Midbrain (tissue), 1 donor: Measurements from ENCODE around the gene SGO1.
"Not testable (repeated sequence)": the region's sequence is repeated elsewhere in the genome, so short reads cannot be mapped to it uniquely, and the experiment has no call there.

Experiments
- DNase-seq: peaks from one replicate; lab custom pipeline; 2025; lab: John Stamatoyannopoulos, UW

Gene SGO1

DNA sequence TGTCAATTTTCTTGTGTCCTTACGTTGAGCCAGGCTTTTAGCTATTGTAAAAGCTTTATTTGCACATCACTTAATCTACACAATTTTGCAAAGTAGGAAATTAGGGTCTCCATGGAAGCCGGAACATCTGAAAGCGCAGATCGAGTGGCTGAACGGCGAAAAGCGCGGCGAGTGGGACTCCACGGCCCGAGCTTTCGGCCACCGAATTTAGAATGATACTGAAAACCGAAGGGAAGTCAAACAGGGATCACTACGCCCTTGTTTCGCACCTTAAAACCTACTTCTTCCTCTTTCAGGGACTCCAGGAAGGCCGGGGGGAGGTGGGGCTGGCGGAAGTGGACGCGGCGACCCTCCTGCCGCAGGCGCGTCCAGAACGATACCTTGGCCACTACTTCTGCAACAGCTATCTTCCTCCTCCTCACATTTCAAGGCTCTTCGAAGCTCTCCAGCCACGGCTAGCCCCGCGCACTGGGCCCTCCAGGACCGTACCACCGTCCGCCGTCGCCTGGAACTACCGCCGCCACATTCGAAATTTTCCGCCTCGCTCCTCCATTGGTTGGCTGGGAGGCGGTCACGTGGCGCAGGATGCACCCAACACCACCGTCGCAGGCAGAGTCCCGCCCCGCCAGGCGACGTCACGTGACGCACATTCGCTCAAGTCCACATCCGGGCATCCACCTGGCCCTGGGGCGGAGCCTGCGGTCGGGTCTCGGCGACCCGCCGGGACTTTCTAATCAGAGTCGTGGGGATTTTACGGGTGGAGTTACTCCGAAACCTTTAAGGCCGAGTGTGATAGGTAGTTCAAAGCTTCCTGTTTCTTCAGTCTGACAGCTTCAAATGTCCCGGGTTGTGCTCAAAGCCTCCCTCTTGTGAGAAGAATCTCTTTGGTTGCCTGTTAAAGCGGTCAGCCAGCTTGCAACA lies at the start of gene SGO1:
Gene SGO1, minus strand, starts transcription at position 528 of the 921 bp plus-strand sequence. CDS start 2,179 bp downstream, outside the sequence.
- peak; percentile 97 for DNase-seq

DNA sequence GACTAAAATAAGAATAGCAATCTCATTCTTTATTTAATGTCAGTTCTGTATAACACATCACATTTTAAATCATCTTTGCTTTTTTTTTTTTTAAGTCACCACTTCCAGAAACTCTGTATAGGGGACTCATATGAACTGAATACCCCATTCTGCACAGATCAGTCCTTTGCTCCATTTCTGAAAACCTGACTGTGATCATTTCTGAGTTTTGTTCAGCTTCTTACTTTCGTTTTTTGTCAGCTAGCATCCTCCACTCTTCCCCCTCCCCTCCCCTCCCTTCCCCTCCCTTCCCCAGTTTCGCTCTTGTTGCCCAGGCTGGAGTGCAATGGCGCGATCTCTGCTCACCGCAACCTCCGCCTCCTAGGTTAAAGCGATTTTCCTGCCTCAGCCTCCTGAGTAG lies 49.8 kb upstream of the SGO1 start:
- DNase-seq, result no peak

DNA sequence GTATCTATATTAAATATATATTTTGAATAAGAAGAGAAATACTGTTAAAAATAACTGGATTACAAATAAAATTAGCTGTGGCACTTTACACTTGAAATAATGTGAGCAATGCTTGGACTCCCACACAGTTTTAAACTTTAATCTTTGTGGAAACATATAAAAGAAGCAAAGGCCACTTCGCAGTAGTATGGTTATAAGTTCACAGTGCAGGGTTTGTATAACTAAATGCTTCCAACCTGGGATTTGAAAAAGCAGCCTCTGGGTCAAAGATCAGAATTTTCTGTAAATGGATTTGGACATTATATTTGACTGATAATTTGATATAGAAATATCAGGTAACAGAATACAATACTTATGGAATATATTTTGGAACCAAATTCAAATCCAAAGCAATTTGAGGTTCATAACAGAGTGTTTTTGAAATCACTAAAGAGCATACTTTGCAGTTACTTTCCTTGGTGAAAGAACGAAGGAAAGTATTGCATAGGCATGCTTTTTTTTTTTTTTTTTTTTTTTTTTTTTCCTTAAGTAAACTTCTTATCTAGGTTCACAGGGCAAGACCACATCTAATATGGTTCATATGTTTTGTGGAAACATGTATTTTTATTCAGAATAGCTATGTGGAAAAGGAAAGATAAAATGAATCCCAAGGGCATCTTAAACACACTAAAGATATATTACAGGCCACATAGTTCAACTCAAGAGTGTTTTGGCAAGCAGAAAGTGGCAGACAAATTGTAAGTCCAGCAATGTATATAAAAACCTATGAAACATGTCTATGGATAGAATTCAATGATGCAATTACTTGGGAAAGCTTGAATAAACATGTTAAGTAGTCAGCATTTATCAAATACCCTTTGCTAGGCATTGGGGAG lies 47.1 kb upstream of the SGO1 start:
- DNase-seq, result no peak

DNA sequence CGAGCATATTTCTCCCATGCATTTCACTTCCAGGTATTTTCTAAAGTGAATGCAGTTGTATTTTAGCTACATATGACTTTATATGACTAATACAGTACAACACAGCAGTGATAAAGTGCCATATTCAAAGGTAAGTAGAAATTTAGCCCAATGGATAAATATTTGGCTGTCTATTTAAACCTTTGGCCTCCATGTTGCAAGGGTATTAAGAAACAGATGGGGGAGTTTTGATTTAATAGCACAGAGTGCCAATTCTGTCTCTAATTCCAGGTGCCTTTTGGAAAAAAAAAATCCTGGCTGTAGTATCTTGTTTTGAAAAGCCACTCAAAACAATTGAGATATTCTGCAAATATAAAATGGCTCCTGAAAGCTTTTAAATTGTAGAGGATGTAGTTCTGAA lies 44.9 kb upstream of the SGO1 start:
- DNase-seq, result no peak

DNA sequence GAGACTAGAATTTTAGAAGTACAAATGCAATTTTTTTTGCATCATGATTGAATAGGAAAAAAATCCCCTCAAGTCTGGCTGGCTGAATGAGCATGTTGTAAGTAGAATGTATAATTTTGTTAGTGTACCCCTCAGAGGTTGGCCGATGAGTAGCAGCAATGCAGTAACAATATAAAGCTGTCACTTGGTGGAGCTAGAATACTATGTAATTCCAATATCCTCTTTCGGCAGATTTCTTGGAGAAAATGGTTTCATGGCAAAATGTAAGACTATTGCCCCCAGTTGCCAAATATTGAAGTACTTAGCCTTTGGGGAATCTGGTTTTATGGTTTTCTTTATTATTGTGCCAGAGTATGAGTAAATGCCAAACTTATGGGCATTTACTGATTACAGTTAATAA lies 39.8 kb upstream of the SGO1 start:
- DNase-seq, result peak; percentile 66

DNA sequence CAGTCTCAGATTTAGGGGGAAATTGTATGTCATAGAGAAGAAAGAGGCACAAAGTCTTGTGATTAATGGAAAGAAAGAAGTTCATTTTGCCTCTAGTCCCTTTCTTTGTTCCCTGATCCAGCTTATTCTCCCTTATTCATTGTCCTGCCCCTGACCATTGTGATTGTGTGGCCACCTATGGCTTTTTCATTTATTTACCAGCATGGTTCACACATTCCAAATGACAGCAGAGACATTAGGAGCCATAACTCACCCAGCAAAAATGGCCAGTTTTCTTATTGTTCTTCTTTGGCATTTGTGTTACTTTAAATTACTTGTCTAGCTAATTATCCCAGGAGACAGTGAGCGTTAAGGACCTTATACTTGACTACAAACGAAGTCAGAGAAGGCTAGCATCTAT lies 36.3 kb upstream of the SGO1 start:
- DNase-seq, result no peak

DNA sequence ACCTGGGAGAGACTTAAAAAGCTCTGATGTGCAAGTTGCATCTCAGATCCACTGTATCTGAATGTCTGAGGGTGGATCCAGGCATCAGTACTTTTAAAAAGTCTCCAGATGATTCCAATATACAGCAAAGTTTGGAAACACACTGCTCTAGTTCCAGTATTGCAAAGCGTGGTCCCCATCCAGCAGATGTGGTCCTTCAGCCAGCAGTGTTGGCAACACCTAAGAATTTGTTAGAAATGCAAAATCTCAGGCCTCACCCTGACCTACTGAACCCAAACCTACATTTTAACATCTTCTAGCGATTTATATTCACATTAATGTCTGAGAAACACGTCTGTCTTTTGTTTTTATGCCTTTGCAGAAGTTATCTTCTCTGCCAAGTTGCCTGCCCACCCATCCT lies 32.2 kb upstream of the SGO1 start:
- no peak for DNase-seq

DNA sequence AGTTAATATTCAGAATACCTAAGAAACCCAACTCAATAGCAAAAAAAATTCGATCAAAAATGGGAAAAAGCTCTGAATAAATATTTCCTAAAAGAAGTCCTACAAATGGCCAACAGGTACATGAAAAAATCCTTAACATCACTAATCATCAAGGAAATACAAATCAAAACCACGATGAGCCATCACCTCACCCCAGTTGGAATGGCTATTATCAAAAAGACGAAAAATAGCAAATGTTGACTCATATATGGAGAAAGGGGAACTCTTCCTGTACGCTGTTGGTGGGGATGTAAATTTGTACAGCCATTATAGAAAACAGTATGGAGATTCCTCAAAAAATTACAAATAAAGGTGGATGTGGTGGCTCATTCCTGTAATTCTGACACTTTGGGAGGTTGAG lies 29.6 kb upstream of the SGO1 start:
- no peak for DNase-seq

DNA sequence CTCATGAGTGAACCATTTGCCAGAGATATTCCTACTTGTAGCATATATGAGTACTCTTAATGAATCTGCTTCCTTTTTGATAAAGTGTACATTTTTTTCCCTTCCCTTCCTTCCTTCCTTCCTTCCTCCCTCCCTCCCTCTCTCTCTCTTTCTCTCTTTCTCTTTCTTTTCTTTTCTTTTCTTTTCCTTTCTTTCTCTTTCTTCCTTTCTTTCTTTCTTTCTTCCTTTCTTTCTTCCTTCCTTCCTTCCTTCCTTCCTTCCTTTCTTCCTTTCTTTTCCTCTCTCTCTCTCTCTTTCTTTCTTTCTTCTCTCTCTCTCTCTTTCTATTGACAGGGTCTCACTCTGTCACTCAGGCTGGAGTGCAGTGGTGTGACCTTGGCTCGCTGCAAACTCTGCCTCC lies 27.5 kb upstream of the SGO1 start:
- DNase-seq, result not testable (repeated sequence)

DNA sequence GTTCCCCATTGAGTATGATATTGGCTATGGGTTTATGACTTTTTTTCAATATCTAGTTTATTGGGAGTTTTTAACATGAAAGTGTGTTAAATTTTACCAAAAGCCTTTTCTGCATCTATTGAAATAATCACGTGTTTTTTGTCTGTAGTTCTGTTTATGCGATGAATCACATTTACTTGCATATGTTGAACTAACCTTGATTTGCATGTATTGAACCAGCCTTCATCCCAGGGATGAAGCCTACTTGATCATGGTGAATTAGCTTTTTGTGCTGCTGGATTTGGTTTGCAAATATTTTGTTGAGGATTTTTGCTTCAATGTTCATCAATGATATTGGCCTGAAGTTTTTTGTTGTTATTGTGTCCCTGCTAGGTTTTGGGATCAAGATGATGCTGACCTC lies 21.9 kb upstream of the SGO1 start:
- not testable (repeated sequence) for DNase-seq

DNA sequence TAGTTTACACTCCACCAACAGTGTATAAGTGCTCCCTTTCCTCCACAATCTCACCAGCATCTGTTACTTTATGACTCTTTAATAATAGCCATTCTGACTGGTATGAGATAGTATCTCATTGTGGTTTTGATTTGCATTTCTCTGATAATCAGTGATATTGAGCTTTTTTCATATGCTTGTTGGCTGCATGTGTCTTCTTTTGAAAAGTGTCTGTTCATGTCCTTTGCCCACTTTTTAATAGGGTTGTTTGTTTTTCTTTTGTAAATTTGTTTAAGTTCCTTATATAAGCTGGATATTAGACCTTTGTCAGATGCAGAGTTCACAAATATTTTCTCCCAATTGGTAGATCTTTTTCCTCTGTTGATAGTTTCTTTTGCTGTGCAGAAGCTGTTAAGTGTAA lies 19.9 kb upstream of the SGO1 start:
- not testable (repeated sequence) for DNase-seq

DNA sequence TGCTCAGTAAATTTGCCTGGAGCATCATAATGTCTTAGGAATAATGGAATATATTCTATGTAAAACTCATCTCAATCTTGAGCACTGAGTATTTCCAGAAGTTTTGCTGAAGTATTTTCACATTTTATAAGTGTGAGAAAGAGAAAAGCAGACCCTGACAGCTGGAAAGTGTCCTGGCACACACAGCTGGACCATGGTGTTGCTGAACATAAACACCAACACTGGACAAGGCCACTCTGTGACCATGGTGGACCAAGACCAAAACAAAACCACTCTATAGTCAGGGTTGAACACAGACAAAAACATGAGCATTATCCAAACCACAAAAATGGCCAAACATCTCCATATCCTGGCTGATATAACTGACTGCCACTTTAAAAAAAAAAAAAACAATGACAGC lies 15.1 kb upstream of the SGO1 start:
- no peak for DNase-seq

DNA sequence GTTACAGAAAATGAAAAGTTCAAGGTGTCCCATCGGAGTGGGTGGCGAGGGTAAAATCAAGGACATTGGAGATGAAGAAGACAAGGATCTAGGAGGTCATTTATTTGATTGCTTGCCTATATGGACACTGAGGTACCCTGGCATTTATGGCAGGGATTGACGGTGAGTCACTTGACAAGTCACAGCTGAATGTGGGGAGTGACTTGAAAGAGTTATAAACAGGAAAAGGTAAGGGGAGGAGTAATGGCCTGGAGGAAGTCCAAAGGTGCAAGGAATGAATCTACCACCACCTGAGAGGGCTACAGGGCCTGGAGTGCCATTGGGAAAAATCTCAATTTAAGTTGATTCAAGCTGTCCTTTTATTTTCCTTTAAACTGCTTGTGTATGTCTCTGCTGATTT lies 11.8 kb upstream of the SGO1 start:
- no peak for DNase-seq

DNA sequence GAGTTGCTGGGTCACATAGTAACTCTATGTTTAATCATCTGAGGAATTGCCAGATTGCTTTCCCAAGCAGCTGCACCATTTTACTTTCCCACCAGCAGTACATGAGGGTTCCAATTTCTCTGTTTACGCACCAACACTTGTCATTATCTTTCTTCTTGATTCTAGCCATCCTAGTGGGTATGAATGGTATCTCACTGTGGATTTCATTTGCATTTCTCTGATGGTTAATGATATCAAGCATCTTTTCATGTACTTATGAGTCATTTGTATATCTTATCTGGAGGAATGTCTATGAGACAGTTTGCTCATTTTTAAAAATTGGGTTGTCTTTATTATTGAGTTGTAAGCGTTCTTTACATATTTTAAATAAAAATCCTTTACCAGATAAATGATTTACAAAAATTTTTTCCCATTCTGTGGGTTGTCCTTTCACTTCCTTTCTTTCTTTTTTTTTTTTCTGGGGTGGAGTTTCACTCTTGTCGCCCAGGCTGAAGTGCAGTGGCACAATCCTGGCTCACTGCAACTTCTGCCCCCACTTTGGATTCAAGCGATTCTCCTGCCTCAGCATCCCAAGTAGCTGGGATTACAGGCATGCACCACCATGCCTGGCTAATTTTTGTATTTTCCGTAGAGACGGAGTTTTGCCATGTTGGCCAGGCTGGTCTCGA lies 8.9 kb upstream of the SGO1 start:
- DNase-seq, result no peak

DNA sequence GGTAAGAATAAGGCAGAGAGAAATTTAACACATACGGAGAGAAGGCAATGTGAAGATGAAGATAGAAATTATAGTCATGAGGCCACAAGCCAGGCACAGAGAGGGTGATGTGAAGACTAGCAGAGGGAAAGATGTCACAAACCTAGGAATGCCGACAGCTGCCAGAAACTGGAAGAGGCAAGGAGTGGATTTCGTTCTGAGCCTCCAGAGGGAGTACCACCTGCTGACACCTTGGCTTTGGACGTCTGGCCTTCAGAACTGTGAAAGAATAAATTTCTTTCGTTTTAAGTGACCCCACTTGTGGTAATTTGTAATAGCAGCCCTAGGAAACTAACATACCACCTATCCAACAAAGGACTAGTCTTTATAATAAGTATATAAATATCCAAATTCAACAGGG lies 5.0 kb upstream of the SGO1 start:
- no peak for DNase-seq

DNA sequence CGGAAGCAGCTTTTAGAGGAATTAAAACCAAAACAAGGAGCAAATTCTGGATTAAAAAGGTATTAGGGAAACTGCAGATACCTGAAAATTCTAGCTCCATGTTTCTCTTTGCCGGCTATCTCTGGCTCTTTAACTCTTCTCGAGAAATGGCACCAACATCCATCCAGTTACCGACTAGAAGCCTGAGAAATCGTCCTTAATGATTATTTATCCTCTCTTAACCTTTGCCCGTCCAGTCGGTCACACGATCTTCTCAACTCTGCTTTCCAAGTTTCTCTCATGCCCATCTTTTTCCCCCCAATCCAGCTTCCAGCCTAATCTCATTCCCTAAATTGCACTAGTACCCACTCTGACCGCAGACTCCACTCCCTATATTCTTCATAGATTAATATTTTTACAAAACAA lies 596 bp upstream of the SGO1 start:
- peak; percentile 49 for DNase-seq

DNA sequence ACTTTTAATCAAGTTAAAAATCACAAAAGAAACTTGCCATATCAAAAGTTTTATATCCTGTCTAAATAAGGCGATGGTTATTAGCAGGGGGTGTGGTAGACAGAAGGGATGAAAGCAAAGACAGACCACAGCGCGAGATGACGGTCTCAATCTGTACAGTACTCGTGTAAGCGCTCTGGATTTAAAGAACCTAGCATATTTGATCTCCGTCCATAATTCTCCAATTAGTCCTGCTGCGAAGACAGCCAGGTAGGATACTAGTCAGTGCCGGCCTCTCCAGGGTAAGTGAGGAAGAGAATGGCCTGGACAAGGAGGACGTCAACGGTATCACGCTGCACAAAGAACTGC lies 701 bp downstream of the SGO1 start:
- DNase-seq, result no peak

DNA sequence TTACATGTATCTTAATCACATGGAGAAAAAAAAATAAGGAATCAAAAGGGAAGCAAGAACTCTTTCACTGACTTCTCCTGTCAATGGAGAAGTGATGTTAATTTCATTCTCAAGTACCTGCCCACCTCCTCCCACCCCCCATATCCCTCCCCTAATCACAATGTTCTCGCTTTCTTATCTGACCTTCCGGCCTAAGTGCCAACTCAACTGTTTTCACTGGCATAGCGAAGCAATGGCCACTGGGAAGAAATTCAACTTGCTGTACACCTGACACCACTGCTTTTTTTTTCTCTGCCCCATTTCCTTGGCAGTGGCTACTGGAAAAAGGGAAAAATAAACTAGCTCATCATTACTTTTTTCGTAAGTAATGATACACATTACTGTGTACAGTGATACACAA lies 3.8 kb downstream of the SGO1 start:
- no peak for DNase-seq

DNA sequence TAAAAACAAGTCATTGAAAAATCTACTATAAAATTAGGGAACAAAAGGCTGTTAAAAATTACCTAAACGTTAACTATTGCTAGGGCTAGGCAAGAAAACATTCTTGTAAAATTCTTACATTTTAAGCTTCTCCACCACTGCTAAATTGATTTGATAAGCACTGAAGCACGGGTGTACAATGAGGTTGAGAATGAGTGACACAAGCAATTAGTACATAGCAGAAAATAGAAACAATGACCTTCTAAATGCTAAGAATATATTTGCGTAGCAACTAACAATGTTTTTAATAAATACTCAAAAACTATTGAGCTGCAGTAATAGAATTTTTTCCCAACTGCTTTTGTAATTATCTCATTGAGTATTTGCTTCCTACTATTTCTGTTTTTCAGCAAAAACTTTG lies 4.7 kb downstream of the SGO1 start:
- DNase-seq, result no peak

DNA sequence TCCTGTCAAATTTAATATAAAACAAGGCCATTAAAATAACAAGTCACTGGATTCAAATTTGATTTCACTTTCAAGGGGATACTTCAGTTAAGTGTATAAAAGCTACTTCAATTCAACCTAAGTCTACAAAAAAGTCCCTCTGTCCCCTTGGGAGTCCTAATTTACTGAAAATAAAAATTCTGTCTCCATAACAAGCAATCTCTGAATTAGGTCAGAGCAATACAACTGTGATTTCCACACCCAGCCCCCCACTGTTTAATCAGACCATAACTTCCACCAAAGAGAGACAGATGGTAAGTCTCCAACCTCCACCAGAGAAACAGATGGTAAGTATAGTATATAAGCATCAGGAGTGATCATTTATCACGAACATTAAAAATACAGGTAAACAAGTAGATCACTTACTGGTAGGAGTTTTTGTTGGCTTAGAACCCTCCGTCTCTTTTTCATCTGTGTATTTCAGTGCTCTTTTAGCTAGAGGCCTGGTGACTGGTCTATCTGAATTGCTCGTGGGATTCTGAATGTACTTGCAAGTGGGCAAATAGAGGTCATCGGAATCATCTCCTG lies 12.1 kb downstream of the SGO1 start:
- DNase-seq, result no peak

DNA sequence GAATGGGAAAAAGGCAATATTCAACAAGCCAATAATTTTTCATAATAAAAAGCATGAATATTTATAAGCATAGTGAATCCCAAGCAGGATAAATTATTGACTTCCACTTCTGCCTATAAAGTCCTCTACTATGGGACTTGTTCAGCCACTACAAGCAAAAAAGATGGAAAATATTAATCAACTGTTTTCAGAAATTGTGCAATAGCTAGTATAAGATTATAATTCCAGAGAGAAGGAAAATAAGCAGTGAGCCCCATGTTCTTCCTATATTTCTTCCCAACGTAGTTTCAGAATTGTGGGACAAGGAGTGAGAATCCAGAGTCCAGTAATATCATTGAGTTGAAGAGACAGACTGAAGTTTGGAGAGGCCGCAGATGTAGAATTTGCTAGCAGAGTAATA lies 24.3 kb downstream of the SGO1 start:
- DNase-seq, result no peak

DNA sequence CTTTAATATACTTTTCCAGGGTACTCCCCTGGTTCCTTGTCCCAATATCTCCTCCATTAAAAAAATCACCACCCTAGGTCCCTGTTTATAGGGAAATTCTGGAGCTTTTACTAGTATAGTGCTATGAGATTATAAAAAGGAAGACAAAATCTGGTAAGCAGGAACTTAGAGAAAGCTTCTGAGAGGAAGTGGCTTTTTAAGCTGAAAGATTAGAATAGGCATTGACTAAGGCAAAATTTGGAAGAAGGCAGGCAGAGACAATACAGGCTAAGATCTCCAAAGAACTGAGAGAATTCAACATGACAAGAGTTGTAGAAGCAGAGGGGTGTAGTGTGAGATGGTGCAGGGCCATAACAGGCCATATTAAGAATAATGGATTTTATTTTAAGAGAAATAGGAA lies 25.8 kb downstream of the SGO1 start:
- DNase-seq, result no peak
